WTC11 (cell line): ENCODE data around the gene PIGQ. TPM values are rescaled to one million over a fixed set of nuclear protein-coding genes. Genes with fewer than 3 reads are reported as not detected.

Experiments
- ATAC-seq: fragments of 200-7000 bp; cut with Tn5 transposase; 2 replicates; pipeline ENCODE4 v1.10.0; 2021; ENCODE audit warnings: mild to moderate bottlenecking, moderate library complexity
- CTCF ChIA-PET: fragments of 300-600 bp; sonication (Branson Sonifier 250); formaldehyde crosslinking; loops from one replicate; lab custom pipeline; 2021; ENCODE audit warnings: antibody characterized with exemption; lab: Charles Lee
- POLR2A ChIA-PET: fragments of 350-600 bp; sonication (Branson Sonifier 250); formaldehyde crosslinking; loops from one replicate; lab custom pipeline; 2021; ENCODE audit warnings: antibody characterized with exemption; lab: Charles Lee
- DNase-seq: peaks from one replicate; pipeline ENCODE4 v3.0.0; 2021; ENCODE audit warnings: low spot score
- H3K27ac Mint-ChIP-seq: 2 replicates; pipeline ENCODE4 v1.8.0; 2021; ENCODE audit warnings: mixed read lengths
- H3K27me3 Mint-ChIP-seq: 2 replicates; pipeline ENCODE4 v1.8.0; 2021; ENCODE audit warnings: low read depth, mild to moderate bottlenecking, moderate library complexity, mixed read lengths
- H3K36me3 Mint-ChIP-seq: 2 replicates; pipeline ENCODE4 v1.8.0; 2021; ENCODE audit warnings: mixed read lengths
- H3K4me1 Mint-ChIP-seq: 2 replicates; pipeline ENCODE4 v1.8.0; 2022; ENCODE audit warnings: mixed read lengths
- H3K4me3 Mint-ChIP-seq: 2 replicates; pipeline ENCODE4 v1.8.0; 2021; ENCODE audit warnings: mild to moderate bottlenecking, moderate library complexity, mixed read lengths
- H3K9me3 Mint-ChIP-seq: 2 replicates; pipeline ENCODE4 v1.8.0; 2021; ENCODE audit warnings: mixed read lengths
- CTCF ChIP-seq: fragments of 200-600 bp; IDR thresholded peaks from 2 replicates; pipeline ENCODE4 v1.8.0; 2022; ENCODE audit warnings: antibody characterized with exemption
- E2F1 ChIP-seq: sonication (generic); formaldehyde crosslinking; IDR thresholded peaks from 2 replicates; pipeline ENCODE4 v1.8.0; 2022; ENCODE audit warnings: mild to moderate bottlenecking, missing genetic modification reagents
- ELF4 ChIP-seq: sonication (generic); formaldehyde crosslinking; IDR thresholded peaks from 2 replicates; pipeline ENCODE4 v1.8.1; 2022; ENCODE audit warnings: low read depth, mild to moderate bottlenecking, moderate library complexity, missing genetic modification reagents
- EMX1 ChIP-seq: fragments of 250-450 bp; sonication (Bioruptor Pico); IDR thresholded peaks from 2 replicates; pipeline ENCODE4 v1.8.0; 2021; ENCODE audit warnings: mild to moderate bottlenecking
- ESRRA ChIP-seq: sonication (generic); formaldehyde crosslinking; IDR thresholded peaks from 2 replicates; pipeline ENCODE4 v1.8.1; 2022; ENCODE audit warnings: mild to moderate bottlenecking, missing genetic modification reagents, borderline replicate concordance
- FOXJ3 ChIP-seq: sonication (generic); formaldehyde crosslinking; IDR thresholded peaks from 2 replicates; pipeline ENCODE4 v1.9.0; 2021; ENCODE audit warnings: missing genetic modification reagents, mild to moderate bottlenecking, borderline replicate concordance
- FOXK1 ChIP-seq: sonication (generic); formaldehyde crosslinking; IDR thresholded peaks from 2 replicates; pipeline ENCODE4 v1.8.0; 2022; ENCODE audit warnings: mild to moderate bottlenecking, moderate library complexity, missing genetic modification reagents
- FOXP4 ChIP-seq: sonication (generic); formaldehyde crosslinking; IDR thresholded peaks from 2 replicates; pipeline ENCODE4 v1.8.0; 2022; ENCODE audit warnings: mild to moderate bottlenecking, missing genetic modification reagents
- IRF1 ChIP-seq: sonication (generic); formaldehyde crosslinking; IDR thresholded peaks from 2 replicates; pipeline ENCODE4 v1.8.0; 2023; ENCODE audit warnings: missing genetic modification reagents
- JAZF1 ChIP-seq: fragments of 250-450 bp; sonication (Bioruptor Pico); IDR thresholded peaks from 2 replicates; pipeline ENCODE4 v1.9.0; 2021; ENCODE audit warnings: moderate library complexity, mild to moderate bottlenecking, inconsistent platforms
- JUN ChIP-seq: sonication (generic); formaldehyde crosslinking; IDR thresholded peaks from 2 replicates; pipeline ENCODE4 v1.8.0; 2023; ENCODE audit warnings: mild to moderate bottlenecking, missing genetic modification reagents
- MXD4 ChIP-seq: fragments of 250-450 bp; sonication (Bioruptor Pico); IDR thresholded peaks from 2 replicates; pipeline ENCODE4 v1.8.0; 2021; ENCODE audit warnings: mild to moderate bottlenecking, moderate library complexity, borderline replicate concordance
- NR2C2 ChIP-seq: sonication (generic); formaldehyde crosslinking; IDR thresholded peaks from 2 replicates; pipeline ENCODE4 v1.8.0; 2022; ENCODE audit warnings: mild to moderate bottlenecking, missing genetic modification reagents
- OVOL2 ChIP-seq: fragments of 250-450 bp; sonication (Bioruptor Pico); IDR thresholded peaks from 2 replicates; pipeline ENCODE4 v1.9.0; 2021; ENCODE audit warnings: mild to moderate bottlenecking, borderline replicate concordance
- SMAD3 ChIP-seq: sonication (generic); formaldehyde crosslinking; IDR thresholded peaks from 2 replicates; pipeline ENCODE4 v1.8.0; 2022; ENCODE audit warnings: missing genetic modification reagents, mild to moderate bottlenecking, borderline replicate concordance
- TCF7 ChIP-seq: sonication (generic); formaldehyde crosslinking; IDR thresholded peaks from 2 replicates; pipeline ENCODE4 v1.8.0; 2022; ENCODE audit warnings: mild to moderate bottlenecking, low read depth, missing genetic modification reagents, moderate library complexity
- TP53 ChIP-seq: sonication (generic); formaldehyde crosslinking; IDR thresholded peaks from 2 replicates; pipeline ENCODE4 v1.8.1; 2023; ENCODE audit warnings: mild to moderate bottlenecking, missing genetic modification reagents
- USF1 ChIP-seq: sonication (generic); formaldehyde crosslinking; IDR thresholded peaks from 2 replicates; pipeline ENCODE4 v1.8.0; 2022; ENCODE audit warnings: mild to moderate bottlenecking, missing genetic modification reagents
- ZBTB21 ChIP-seq: sonication (generic); formaldehyde crosslinking; IDR thresholded peaks from 2 replicates; pipeline ENCODE4 v1.8.1; 2023; ENCODE audit warnings: mild to moderate bottlenecking, missing genetic modification reagents, borderline replicate concordance
- ZNF232 ChIP-seq: sonication (generic); formaldehyde crosslinking; IDR thresholded peaks from 2 replicates; pipeline ENCODE4 v1.8.0; 2022; ENCODE audit warnings: mild to moderate bottlenecking, missing genetic modification reagents
- ZNF281 ChIP-seq: sonication (generic); formaldehyde crosslinking; IDR thresholded peaks from 2 replicates; pipeline ENCODE4 v1.8.0; 2023; ENCODE audit warnings: mild to moderate bottlenecking, missing genetic modification reagents
- ZNF317 ChIP-seq: sonication (generic); formaldehyde crosslinking; IDR thresholded peaks from 2 replicates; pipeline ENCODE4 v1.8.1; 2023; ENCODE audit warnings: low read depth, mild to moderate bottlenecking, moderate library complexity, missing genetic modification reagents, borderline replicate concordance
- ZNF423 ChIP-seq: fragments of 250-450 bp; sonication (Bioruptor Pico); IDR thresholded peaks from 2 replicates; pipeline ENCODE4 v2.1.2; 2022; ENCODE audit warnings: mild to moderate bottlenecking, moderate library complexity
- total RNA-seq: library from RNA; stranded (reverse); gene quantifications from 3 replicates; pipeline ENCODE4 v1.2.3, GENCODE V29; 2021

Gene PIGQ
- total RNA-seq, 1 experiment from 2014 or later = 63.7 TPM

GRCh38 chr16:558298-559020, 11.3 kb upstream of the PIGQ start:
- CTCF ChIA-PET = interaction anchor here (0.9 to 1.5 kb wide), 6 partner anchors 9 to 166 kb away, joined by 3 to 5 read pairs (median 4); no protein-coding TSS in a partner anchor

GRCh38 chr16:559021-559380, 10.8 kb upstream of the PIGQ start:
- no peak overlapping the region for H3K27ac Mint-ChIP-seq
- no peaks in the 10 kb centered on the region for H3K36me3 Mint-ChIP-seq
- peaks cover 29% of the 10 kb centered on the region for H3K27me3 Mint-ChIP-seq
- ATAC-seq (no peak), DNase-seq (no peak)
- H3K4me3 Mint-ChIP-seq = peak overlapping the region; percentile 62
- H3K4me1 Mint-ChIP-seq = no peaks in the 10 kb centered on the region
- ChIA-PET POLR2A (no interaction called here), CTCF (interaction anchor here (0.9 to 1.5 kb wide), 8 partner anchors 9 to 167 kb away, joined by 3 to 5 read pairs (median 4); no protein-coding TSS in a partner anchor)
- no peak for TF ChIP-seq ELF4 (CRISPR knock-in tag)
- no peak for TF ChIP-seq E2F1 (CRISPR knock-in tag)
- no peak for TF ChIP-seq OVOL2 (CRISPR knock-in tag)
- no peak for TF ChIP-seq EMX1
- no peak for TF ChIP-seq FOXP4 (CRISPR knock-in tag)
- no peak for TF ChIP-seq TCF7 (CRISPR knock-in tag)
- TF ChIP-seq USF1 = no peak
- no peak for TF ChIP-seq FOXJ3
- TF ChIP-seq SMAD3 (CRISPR knock-in tag) = no peak
- TF ChIP-seq ZNF317 (CRISPR knock-in tag) = no peak
- no peak for TF ChIP-seq CTCF
- no peak for TF ChIP-seq ZNF423 (CRISPR knock-in tag)
- no peak for TF ChIP-seq JUN (CRISPR knock-in tag)
- TF ChIP-seq ZNF232 (CRISPR knock-in tag) = no peak
- no peak for TF ChIP-seq TP53 (CRISPR knock-in tag)
- TF ChIP-seq, all 79 proteins: peak for 0
- no peaks in the 10 kb centered on the region for H3K9me3 Mint-ChIP-seq

More at GRCh38 chr16:558298-559020, 11.3 kb upstream of the PIGQ start:
- TF ChIP-seq ZNF281 (CRISPR knock-in tag) (no peak), ESRRA (no peak), JAZF1 (CRISPR knock-in tag) (no peak), ELF4 (CRISPR knock-in tag) (no peak), TP53 (CRISPR knock-in tag) (no peak), MXD4 (no peak), IRF1 (no peak), ZBTB21 (CRISPR knock-in tag) (no peak), NR2C2 (CRISPR knock-in tag) (no peak), FOXK1 (CRISPR knock-in tag) (no peak)
- Mint-ChIP-seq H3K36me3 (no peaks in the 10 kb centered on the region), H3K27ac (no peak overlapping the region), H3K9me3 (no peaks in the 10 kb centered on the region), H3K4me3 (no peak overlapping the region), H3K27me3 (peaks cover 29% of the 10 kb centered on the region), H3K4me1 (no peaks in the 10 kb centered on the region)
- POLR2A ChIA-PET = no interaction called here
- DNase-seq (no peak), ATAC-seq (no peak)
